NCI-H2196 treated with DMSO at 0.1 percent for 48 hours (cell line): ENCODE data around the gene MPPED2.

Source experiments
- DNase-seq: peaks from one replicate; lab custom pipeline; 2025; ENCODE audit not compliant: unreplicated experiment; lab: John Stamatoyannopoulos, UW

The MPPED2 gene

DNA sequence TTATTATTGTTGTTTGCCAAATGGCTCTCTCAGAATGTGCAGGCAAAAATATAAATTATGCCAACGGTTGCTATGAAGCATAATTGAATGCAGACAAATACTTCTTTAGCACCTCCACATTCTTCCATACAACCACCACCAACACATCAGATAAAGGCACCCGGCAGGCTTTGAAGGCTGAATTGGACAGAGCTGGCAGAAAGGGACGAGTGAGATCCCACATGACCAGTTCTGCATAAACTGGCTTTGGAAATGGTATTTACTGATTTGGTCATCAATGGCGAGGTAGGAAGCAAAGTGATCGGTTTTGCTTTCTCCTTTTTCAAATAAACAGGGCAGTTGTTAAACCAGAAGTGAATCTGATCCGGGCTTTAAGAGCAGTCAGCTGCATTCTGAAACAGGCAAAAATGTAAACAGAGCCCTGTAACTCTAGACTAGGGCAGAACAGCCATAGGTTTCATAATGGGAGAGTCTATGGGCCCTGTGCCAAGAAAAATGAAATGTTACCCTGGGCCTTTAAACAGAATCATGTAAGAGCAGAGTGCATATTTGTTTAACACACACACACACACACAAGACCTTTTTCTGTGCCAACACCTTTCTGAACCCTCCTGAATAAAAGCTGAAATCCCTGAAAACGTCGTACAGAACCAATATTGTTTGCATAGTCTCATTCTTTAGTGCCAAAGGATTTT, 97.7 kb downstream of the MPPED2 start:
- DNase-seq = peak; percentile 67

DNA sequence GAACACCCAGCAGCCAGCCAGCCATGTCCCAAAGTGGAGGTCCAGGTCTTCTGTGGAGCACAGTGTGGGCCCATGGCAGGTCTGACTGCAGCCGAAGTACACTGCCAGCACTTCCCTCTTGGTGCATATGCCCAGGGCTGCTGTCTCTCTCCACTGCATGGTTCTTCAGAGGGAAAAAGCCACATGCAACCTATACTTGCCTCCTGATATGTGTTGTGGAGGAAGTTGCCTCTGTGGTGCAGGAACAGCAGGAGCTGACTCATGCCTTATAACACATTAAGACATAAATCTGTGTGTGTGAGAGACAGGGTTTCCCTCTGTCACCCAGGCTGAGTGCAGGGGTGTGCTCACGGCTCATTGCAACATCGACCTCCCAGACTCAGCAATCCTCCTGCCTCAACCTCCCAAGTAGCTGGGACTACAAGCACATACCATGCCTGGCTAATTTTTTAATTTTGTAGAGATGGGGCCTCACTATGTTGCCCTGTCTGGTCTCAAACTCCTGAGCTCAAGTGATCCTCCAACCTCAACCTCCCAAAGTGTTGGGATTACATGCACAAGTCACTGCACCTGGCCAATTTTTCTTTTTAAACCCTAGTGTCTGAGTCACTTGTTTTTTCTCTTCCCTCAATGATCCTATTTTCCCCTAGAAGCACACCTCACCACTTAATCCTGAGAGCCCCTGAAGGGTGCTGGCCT, 98.8 kb downstream of the MPPED2 start:
- DNase-seq = no peak

DNA sequence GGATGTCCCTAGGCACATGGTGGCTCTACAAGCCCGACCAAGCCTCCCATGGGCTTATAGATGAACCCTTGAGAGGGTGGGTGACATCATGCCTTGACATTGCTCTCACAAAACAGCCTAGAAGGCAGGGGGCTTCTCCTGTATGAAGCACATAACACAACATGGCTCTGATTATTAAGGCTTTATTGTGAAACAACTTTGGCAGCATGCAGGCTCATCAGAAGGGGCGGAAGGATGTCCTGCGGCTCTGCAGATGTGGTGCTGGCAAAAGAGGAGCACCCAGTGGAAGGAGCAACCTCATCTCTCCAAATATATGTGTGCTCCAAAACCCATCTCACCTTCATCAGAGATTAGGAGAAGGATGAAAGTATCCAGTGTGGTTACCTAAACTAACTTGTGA, 100.4 kb downstream of the MPPED2 start:
- DNase-seq = no peak

DNA sequence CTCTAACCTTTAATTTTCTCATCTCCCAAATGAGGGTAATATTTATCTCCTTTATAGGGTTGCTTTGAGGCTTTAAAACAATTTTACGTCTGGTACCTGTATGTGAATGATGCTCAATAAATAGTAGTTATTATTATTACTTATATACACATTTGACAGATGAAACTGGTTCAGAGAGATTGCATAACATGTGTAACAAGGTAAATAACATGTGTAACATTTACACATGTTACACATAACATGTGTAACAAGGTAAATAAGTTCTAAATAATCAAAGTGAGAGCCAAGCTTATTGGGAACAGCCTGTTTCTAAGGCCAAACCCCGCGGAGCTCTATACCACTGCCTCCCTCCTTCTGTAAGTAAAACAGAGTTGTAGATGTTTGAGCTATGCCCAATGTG, 100.9 kb downstream of the MPPED2 start:
- no peak for DNase-seq

DNA sequence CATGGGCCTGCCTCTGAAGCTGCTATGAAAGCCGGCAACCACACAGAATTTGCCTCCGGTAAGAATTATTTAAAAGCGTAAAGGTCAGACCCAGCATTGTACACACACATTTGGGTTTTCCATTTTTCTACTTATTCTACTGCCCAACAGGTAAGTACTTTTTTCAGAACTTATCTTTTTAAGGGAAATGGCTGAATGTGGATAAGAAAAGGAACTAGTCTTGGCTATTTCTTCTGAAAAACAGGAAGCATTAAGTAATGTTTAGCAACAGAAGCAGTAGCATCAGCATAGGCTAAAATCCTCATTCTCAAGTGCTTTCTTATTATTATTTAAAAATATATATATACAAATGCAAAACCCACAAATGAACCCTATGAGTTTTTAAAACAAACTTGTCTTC, 103.1 kb downstream of the MPPED2 start:
- DNase-seq = no peak

DNA sequence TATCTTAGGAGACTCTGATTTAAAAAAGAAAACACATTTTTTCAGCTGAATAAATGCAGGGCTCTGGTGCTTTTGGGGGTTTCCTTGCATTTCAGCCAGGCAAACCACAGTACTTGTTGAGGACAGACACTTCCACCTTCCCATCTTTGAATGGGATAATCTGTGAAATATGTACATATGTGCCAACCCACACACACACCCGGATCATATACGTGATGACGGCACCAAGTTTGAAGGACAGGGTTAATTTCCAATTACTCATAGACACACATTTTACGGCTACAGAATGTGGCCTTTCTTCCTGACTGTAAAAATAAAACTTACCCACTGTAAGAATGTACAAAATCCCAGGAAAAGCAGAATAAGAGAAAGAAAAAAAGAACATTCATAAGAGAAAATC, 104.4 kb downstream of the MPPED2 start:
- DNase-seq = no peak

DNA sequence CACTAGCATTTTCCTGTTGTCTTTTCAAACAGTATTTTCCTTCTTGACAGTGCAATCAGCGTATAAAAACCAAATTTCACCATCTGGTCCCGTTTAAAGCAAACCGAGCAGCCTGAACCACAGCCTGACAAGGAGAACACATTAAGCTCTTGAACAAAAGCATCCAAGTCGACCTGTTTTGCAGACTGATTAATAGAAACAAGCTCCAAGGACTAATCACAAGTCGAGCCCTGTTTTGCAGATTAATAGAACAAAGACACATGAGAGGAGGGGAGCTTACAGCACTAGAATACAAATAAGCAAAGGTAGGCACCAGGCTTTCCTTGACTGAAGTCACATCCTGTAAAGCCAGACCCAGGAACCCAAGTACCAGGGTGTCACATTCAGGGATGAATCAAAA, 104.8 kb downstream of the MPPED2 start:
- no peak for DNase-seq

DNA sequence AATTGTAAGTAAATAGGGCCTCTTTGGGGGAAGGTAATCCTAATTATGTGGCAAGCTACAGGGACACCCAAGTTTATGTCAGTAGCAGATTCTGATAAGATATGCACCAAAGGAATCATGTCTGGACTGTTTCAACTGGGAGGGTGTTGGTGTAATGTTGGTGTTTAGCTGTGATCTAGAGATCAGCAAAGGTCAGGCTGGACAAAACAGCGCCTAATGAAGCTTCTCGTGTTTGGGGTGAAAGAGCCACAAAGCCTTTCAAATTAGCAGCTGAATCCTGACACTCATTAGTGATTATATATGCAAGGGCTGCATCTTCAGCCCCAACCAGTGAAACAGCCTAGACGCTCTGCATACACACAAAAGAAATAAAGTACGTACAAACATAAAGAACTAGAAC, 106.3 kb downstream of the MPPED2 start:
- no peak for DNase-seq

DNA sequence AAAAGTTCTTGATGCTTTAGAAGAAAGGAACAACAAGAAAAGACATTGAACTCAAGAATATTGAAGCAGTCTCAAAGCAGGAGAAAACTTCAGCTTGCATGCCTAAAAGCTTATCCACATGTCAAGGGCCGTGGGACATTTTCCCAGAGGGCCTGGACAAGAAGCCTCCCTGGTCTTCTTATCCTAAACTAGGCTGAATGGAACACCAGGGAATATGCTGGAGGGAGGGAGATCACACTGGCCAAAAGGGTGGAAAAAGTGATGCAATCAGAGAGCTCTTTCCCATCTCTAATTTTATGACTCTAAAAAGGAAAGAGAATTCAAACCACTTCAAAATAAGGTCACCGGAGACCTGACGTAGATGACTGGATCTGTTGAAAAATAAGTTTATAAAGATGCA, 107.2 kb downstream of the MPPED2 start:
- DNase-seq = no peak

DNA sequence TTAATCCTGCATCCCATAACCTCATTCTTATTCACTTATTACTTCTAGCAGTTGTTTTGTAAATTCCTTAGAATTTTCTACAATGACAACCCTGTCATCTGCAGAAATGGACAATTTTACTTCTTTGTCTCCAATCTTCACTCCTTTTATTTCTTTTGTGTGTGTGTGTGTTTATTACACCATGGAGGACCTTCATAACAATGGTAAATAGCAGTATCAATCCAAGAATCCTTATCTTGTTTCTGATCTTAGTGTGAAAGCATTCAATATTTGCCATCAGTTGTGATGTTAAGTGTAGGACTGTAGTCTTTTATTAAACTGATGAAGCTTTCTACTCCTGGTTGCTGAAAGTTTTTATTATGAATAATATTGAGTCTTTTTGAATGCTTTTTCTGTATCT, 109.1 kb downstream of the MPPED2 start:
- DNase-seq = no peak

DNA sequence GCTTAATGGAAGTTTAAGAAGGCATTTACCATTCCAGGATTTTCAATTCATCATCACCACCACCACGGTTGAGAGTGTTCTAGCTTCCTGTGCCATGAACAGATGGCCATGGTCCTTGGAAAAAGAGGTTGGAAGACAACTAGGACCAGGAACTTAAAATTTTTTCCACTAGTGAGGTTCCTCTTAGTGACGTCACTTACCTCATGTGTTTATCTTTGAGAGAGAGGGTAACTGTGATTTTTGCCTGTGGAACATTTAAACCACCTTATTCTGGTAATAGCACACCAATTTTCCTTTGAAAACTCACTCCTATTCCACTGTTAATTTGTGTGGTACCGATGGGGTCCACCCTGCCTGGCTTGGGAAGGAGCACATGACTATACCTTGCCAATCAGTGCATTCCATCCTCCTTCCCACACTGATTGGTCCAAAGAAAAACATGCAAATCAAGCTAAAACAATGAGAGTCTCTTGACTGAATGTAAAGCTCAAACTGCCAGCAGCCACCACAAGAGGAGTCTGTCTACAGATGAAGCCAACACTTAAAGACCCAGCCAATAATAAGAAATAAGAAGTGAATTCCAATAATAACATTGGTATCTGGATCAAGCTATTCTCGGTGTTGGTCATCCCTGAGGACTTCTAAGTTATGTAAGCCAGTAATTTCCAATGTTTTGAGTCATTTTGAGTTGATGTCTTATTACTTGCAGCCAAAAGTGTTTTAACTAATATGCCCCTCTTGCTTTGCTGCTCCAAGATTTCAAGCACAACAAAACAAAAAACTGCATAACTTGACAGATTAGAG, 111.8 kb downstream of the MPPED2 start:
- no peak for DNase-seq

DNA sequence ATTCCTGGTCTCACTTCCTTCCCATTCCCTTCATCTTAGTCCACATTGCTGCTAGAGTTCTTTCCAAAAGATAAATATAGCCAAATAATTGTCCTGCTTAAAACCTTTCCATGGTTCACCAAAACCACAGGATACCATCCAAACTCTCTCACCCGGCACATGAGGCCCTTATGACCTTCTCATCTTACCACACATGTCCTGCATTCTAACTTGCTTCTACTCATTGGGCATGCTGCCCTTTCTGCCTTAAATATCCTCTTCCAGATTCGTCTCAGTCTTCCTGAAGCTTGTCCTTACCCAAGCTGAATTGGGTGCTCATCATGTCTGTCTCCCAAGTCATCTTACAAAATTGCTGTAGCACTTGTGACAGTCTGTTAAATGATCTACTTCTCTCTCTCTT, 114.9 kb downstream of the MPPED2 start:
- no peak for DNase-seq

DNA sequence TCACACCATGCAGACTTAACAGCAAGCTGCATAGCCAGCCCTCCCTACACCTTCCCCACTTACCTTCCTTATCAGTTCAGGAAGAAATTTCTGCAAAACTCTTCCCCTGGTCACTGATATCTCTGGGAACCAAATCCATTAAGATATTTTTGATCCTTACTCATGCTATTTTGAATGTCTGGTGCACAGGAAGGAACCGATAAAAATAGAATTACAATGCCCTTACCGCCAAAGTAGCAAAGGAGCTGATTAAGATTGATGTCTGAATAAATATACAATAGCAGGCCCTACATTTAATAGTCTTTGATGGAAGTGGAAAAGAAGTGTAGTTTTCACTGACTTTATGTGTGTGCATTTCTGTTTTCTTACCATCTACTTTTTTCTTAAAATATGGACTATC, 117.3 kb downstream of the MPPED2 start:
- no peak for DNase-seq

DNA sequence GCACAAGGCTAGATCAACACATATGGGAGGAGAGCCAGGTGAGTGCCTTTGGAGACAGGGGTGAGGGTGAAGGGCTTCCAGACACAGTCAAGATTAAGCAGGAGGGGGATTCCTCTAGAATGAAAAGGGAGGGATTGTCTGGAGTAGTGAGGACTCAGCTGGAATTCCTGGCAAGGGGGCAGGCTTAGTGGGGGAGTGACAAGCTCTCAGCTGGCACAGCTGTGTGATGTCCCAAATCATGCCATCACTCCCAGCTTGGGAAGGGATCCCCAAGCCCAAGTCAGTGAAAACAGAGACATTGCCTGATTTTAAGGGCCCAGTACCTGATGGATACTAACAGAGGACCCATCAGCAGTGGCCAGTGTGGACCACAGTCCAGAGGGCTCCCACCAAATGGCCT, 119.0 kb downstream of the MPPED2 start:
- DNase-seq = no peak

DNA sequence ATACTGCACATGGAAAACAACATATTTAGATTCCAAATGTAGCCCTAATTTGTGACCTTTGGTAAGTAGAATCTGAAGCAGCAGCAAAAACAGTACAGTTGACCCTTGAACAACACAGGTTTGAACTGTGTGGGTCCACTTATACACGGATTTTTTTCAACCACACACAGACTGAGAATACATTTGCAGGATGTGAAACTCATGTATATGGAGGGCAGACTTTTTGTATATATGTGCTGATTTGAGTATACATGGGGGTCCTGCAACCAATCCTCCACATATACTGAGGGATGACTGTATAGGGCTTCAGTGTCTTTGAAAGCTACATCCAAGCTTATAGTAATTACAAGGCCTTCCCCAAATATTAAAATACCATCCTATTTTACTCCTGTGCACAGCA, 120.5 kb downstream of the MPPED2 start:
- no peak for DNase-seq

DNA sequence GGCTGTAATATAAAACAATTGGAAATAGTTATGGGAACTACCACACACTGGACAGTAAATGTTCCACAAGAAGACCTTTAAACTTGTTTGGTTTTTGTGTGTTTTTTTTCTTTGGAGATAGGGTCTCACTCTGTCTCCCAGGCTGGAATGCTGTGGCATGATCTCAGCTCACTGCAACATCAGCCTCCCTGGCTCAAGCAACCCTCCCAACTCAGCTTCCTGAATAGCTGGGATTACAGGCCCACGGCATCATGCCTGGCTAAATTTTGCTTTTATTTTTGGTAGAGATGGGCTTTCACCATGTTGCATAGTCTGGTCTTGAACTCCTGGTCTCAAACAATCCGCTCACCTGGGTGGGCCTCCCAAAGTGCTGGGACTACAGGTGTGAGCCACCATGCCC, 121.0 kb downstream of the MPPED2 start:
- no peak for DNase-seq

DNA sequence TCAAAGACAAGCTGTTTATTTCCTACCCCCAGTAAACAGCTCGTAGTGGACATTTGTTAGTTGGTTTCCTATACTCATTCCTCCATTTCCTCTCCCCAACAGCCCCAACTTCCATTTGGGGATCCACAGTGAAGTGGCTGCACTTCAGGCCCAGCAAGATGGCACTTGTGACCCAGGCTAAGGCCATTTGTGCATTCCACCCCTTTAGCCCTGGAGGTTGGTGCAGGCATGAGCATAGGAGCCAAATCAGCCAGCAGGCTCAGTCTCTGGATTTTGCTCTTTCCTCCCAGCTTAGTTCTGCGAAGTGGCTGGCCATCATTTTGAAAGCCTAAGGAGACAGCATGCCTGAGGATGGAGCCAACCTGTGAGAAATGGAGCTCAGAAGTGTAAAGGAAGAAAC, 122.9 kb downstream of the MPPED2 start:
- no peak for DNase-seq

DNA sequence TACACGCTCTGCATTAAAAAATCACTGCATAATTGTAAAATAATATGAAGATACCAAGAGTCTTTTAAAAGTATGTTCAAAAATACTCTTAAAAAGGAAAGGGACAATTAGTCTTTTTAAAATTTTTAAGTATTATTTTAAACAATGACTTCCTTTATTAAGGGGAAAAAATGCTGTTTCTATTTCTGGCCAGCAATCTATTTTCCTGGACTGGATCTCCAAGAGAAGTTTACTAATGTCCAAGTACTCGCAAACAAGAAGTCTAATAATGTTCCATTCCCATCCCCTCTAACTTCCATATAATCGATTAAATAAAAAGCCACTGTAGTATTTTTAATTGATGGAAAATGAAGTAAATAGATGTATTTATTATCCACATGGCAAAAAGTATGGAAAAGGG, 123.7 kb downstream of the MPPED2 start:
- no peak for DNase-seq

DNA sequence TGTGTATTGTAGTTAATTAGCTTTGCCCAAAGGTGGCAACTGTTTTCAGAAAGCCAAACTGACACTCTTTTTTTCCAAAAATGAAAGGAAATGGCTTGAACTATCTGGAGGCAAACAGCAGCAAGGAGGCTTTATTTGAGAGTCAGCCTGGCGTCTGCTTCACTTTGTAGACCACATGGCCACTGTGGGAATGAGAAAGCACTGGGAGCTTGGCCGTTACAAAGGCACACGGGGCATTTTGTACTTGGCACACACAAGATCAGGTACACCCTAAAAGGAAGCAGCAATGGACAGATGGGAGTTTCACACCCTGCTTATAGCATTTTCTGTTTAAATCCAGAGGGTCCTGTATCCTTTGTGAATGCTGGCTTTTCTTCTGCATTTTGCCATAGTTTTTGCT, 126.3 kb downstream of the MPPED2 start:
- no peak for DNase-seq

DNA sequence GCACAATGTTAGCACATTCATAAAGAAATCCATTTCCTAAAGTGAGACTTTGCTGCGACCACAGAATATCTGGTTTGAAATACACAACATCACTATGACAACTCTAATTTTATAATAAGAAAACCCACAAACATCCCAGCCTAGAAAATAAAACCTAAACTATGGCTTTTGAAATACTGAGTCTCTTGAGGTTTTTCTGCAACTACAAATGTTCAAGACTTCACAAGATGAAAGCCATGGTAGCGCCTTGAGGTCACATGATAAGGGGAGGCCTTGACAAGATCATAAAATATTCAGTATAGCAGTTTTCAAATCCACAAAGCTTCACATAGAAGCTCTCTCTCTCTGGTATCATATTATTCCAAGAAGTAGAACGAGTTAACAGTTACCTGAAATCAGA, 126.8 kb downstream of the MPPED2 start:
- DNase-seq = no peak

DNA sequence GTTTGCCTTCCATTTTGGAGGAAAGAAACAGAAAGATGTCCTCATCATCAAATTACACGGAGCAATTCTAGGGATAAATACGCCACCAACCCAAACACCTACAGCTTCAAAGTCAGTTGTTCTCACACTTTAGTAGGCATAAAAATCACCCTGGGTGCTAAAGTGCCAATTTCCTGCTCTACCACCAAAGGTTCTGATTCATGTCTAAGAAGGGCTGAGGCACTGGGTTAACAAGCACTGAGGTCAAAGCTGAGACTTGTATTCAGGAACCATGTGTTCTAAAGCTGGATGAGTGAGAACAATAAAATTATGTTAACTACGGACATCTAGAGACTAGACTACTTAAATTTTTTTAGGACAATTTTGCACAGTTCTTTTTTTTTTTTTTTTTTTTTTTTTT, 127.6 kb downstream of the MPPED2 start:
- no peak for DNase-seq

DNA sequence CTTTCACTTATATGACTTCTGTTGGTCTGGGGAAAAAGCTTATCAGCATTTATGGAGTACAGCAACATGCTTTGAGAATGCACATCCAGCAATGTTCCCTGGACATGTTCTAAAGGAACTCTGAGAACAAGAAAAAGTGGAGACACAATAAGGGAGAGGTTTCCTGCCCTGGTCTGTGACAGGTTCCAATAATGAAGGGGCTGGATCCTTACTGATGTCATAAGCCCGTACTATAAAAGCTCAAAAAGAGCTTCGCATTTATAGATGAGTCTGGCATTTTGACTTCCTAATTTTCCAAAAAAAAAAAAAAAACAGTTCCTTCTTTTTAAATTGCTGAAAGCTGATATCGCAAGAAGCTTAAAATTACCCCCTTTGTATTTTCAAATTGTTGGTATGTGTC, 129.1 kb downstream of the MPPED2 start:
- no peak for DNase-seq
